Loucy (cell line): ENCODE results near the gene IRF3.

Experiments
- H2AFZ ChIP-seq: fragments of 200-600 bp; sonication (generic); 2 replicates; pipeline ENCODE4 v1.6.0; 2016; ENCODE audit warnings: antibody characterized with exemption, mild to moderate bottlenecking, low read length, moderate library complexity
- H3F3A ChIP-seq: fragments of 200-600 bp; 2 replicates; pipeline ENCODE4 v1.6.0; 2016; ENCODE audit warnings: antibody characterized with exemption, low read depth, mild to moderate bottlenecking
- H3K27me3 ChIP-seq: fragments of 200-600 bp; sonication (generic); 2 replicates; pipeline ENCODE4 v1.6.1; 2014; ENCODE audit warnings: low read length, mild to moderate bottlenecking; ENCODE audit not compliant: insufficient read depth, poor library complexity, severe bottlenecking
- H3K36me3 ChIP-seq: fragments of 200-600 bp; sonication (generic); 2 replicates; pipeline ENCODE4 v1.6.1; 2016; ENCODE audit warnings: low read length; ENCODE audit not compliant: insufficient read depth
- H3K4me1 ChIP-seq: fragments of 200-600 bp; sonication (generic); 2 replicates; pipeline ENCODE4 v1.5.1; 2014; ENCODE audit warnings: low read length, mild to moderate bottlenecking; ENCODE audit not compliant: insufficient read depth, poor library complexity, severe bottlenecking
- H3K4me2 ChIP-seq: fragments of 200-600 bp; sonication (generic); 2 replicates; pipeline ENCODE4 v1.6.0; 2014; ENCODE audit warnings: antibody characterized with exemption, low read length, low read depth, mild to moderate bottlenecking; ENCODE audit not compliant: poor library complexity, severe bottlenecking
- H3K4me3 ChIP-seq: fragments of 200-600 bp; sonication (generic); 2 replicates; pipeline ENCODE4 v1.5.1; 2014; ENCODE audit warnings: low read length, mild to moderate bottlenecking, mixed read lengths; ENCODE audit not compliant: poor library complexity, severe bottlenecking
- H3K79me2 ChIP-seq: fragments of 200-600 bp; sonication (generic); 2 replicates; pipeline ENCODE4 v1.6.1; 2014; ENCODE audit warnings: low read length; ENCODE audit not compliant: insufficient read depth
- H3K9ac ChIP-seq: fragments of 200-600 bp; sonication (generic); 2 replicates; pipeline ENCODE4 v1.6.0; 2014; ENCODE audit warnings: mild to moderate bottlenecking, low read depth, low read length, moderate library complexity; ENCODE audit not compliant: poor library complexity, severe bottlenecking
- H3K9me2 ChIP-seq: fragments of 200-600 bp; sonication (generic); replicated peaks from 2 replicates; pipeline ENCODE4 v1.6.1; 2016; ENCODE audit warnings: low read depth, low read length, mixed read lengths
- H3K9me3 ChIP-seq: fragments of 200-600 bp; sonication (generic); 2 replicates; pipeline ENCODE4 v1.6.1; 2014; ENCODE audit warnings: mild to moderate bottlenecking, antibody characterized with exemption, low read length, low read depth; ENCODE audit not compliant: insufficient read depth
- H4K20me1 ChIP-seq: fragments of 200-600 bp; sonication (generic); 2 replicates; pipeline ENCODE4 v1.6.0; 2014; ENCODE audit warnings: antibody characterized with exemption, low read length, mild to moderate bottlenecking; ENCODE audit not compliant: insufficient read depth, poor library complexity, severe bottlenecking
- CTCF ChIP-seq: fragments of 200-600 bp; sonication (generic); conservative IDR thresholded peaks from 2 replicates; pipeline ENCODE4 v1.5.1; 2014; ENCODE audit warnings: mild to moderate bottlenecking, antibody characterized with exemption, low read length
- EZH2phosphoT487 ChIP-seq: fragments of 200-600 bp; IDR thresholded peaks from 2 replicates; pipeline ENCODE4 v1.6.1; 2018; ENCODE audit warnings: antibody characterized with exemption, mild to moderate bottlenecking, moderate library complexity, borderline replicate concordance

IRF3 gene

DNA sequence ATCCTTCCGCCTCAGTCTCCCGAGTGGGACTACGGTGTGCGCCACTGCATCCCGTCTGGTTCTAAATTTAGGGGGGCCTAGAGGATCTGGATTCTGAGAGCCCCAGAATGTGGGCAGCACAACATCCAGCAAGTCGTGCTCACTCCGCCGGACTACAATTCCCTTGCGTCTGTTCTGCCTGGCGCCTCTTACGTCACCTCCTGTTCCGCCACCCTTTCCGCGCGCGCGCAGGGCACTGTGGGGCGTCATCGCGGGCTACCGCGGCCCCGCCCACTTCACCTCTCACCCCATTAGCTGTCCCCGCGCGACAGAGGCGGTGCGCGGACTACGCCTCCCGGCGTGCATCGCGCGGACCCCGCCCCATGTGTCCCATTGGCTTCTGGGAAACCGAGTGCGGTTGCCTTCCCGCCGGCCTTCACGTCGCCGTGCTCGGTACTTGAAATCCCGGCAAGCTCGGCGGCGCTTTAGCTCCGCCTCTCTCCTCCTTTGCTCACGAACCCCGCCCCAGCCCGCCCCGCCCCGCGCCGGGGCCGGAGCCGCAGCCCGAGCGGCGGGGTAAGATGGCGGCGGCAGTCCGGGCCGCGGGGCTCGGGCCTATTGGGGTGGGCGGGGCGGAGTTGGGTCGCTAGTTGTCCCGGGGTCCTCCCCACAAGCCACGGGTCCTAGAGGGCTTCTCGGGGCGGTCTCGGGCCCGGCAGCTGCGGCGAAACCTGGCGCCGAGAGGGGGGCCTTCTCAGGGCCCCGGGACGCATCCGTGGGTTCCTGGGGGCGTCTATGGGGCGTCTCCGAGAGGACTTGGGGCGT lies 23.8 kb downstream of the IRF3 start, which contains the start of gene SCAF1:
TSS of gene SCAF1 (plus strand) at position 522 of the 804 bp plus-strand sequence. CDS start 2,818 bp downstream, outside the sequence.
- TF ChIP-seq EZH2phosphoT487 (no peak), CTCF (no peak)
- peak within 1 kb of the TSS; percentile 89 for H3K4me3 ChIP-seq
- H3K79me2 ChIP-seq = peaks cover 42% of the 10 kb centered on the region
- H2AFZ ChIP-seq = peak within 1 kb of the TSS; percentile 73
- no peaks in the 10 kb centered on the region for H3K9me2 ChIP-seq
- peaks cover 32% of the 10 kb centered on the region for H3K4me1 ChIP-seq
- 0 out of 2 replicates have a peak, but pooled peaks cover 3% of the 10 kb centered on the region for H3F3A ChIP-seq
- H4K20me1 ChIP-seq = peaks cover 21% of the 10 kb centered on the region
- H3K9me3 ChIP-seq = no peaks in the 10 kb centered on the region
- peak within 1 kb of the TSS; percentile 99 for H3K9ac ChIP-seq
- no peaks in the 10 kb centered on the region for H3K27me3 ChIP-seq
- peak within 1 kb of the TSS; percentile 89 for H3K4me2 ChIP-seq
- H3K36me3 ChIP-seq = peaks cover 5% of the 10 kb centered on the region; the same call in 1 of the 2 replicates

DNA sequence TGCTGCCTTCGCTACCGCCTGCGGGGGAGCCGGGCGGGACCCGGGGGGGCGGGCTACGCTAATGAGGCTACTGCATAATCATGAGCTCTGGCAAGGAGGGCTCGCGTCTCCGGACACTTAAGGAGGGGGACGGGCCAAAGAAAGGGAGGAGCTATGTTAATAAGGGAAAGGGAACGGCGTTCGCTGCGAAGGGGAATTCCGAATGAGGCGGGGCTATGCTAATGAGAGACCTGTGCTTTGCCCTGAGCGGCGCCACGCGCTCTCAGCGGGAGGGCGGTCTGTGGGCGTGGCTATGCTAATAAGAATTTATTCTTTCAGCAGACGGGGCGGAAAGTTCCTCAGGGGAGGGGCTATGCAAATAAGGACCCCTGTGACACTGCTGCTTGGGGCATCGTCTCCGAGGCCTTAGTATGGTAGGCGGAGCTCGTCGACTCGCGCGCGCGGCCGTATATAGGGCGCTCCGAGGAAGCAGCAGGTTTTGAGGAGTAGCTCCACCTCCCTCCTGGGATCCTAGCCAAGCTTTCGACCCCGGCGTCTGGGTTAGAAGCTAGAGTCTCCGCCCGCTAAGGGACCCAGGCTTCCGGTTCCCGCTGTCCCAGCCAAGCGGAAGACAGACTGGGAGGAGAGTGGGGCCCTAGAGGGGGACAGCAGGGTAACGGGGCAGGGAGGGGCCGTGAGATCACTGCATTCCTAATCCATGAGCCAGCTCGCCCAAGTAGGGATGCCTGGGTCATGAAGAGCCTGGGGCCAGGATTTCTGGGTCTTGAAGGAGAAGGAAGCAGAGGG lies 25.4 kb downstream of the IRF3 start, which contains the start of gene RRAS:
TSS of gene RRAS (minus strand) at position 31 of the 786 bp plus-strand sequence. CDS start 45 bp downstream, outside the sequence.
- H4K20me1 ChIP-seq = peaks cover 21% of the 10 kb centered on the region
- no peaks in the 10 kb centered on the region for H3K9me3 ChIP-seq
- peaks cover 32% of the 10 kb centered on the region for H3K79me2 ChIP-seq
- peaks cover 32% of the 10 kb centered on the region for H3K4me1 ChIP-seq
- H2AFZ ChIP-seq = peak within 1 kb of the TSS; percentile 59; the same call in 1 of the 2 replicates
- no peaks in the 10 kb centered on the region for H3K27me3 ChIP-seq
- peak within 1 kb of the TSS; percentile 84 for H3K4me2 ChIP-seq
- TF ChIP-seq EZH2phosphoT487 (no peak), CTCF (no peak)
- H3K36me3 ChIP-seq = no peaks in the 10 kb centered on the region
- peak within 1 kb of the TSS; percentile 79 for H3K4me3 ChIP-seq
- H3K9ac ChIP-seq = peak within 1 kb of the TSS; percentile 90
- 0 out of 2 replicates have a peak, but pooled peaks cover 3% of the 10 kb centered on the region for H3F3A ChIP-seq
- no peaks in the 10 kb centered on the region for H3K9me2 ChIP-seq

GRCh38 chr19:49639401-49640112 lies 26.1 kb downstream of the IRF3 start:
- no peaks in the 10 kb centered on the region for H3K27me3 ChIP-seq
- no peaks in the 10 kb centered on the region for H3K9me2 ChIP-seq
- 0 out of 2 replicates have a peak, but pooled peaks cover 3% of the 10 kb centered on the region for H3F3A ChIP-seq
- TF ChIP-seq CTCF (no peak), EZH2phosphoT487 (no peak)
- peaks cover 24% of the 10 kb centered on the region for H3K79me2 ChIP-seq
- H3K9me3 ChIP-seq = no peaks in the 10 kb centered on the region
- H3K36me3 ChIP-seq = no peaks in the 10 kb centered on the region
- peak overlapping the region; percentile 81 for H3K4me2 ChIP-seq
- peak overlapping the region; percentile 68 for H3K9ac ChIP-seq
- peaks cover 21% of the 10 kb centered on the region for H4K20me1 ChIP-seq
- H3K4me3 ChIP-seq = peak overlapping the region; percentile 70
- H3K4me1 ChIP-seq = peaks cover 32% of the 10 kb centered on the region
- peak overlapping the region; percentile 59; the same call in 1 of the 2 replicates for H2AFZ ChIP-seq
